Ovary (tissue), 3 donors: ENCODE results near the gene ADAMTS6.

ENCODE experiments used
- CTCF ChIP-seq, 3 donors: fragments of 450-650 bp in 2 of 3; fragments of 200-600 bp in 1 of 3; IDR thresholded peaks; one replicate each; pipeline versions ENCODE4 v1.5.1 to v1.8.0; 2016 to 2022; ENCODE audit warnings: antibody characterized with exemption in 3 of 3, mild to moderate bottlenecking in 1 of 3
- EP300 ChIP-seq: sonication (generic); formaldehyde crosslinking; IDR thresholded peaks from one replicate; pipeline ENCODE4 v1.6.1; 2017; ENCODE audit warnings: antibody characterized with exemption
- POLR2A ChIP-seq: fragments of 450-650 bp; IDR thresholded peaks from one replicate; pipeline ENCODE4 v1.6.1; 2017; ENCODE audit warnings: antibody characterized with exemption, mild to moderate bottlenecking, moderate library complexity
- donor health status: DM: no; HTN: no; CAD: no.

- TF ChIP-seq CTCF (IDR thresholded peaks at IDR 0.05) (no peak), POLR2A (no peak), EP300 (no peak)
These were observed 349.3 kb downstream of the ADAMTS6 start for GRCh38 chr5:65132386-65132785.
